Fibroblast of gingiva (primary cell): Measurements from ENCODE around the gene XDH.

ENCODE experiments used
- DNase-seq: peaks from one replicate; pipeline ENCODE4 v3.0.0-alpha.2; 2011; ENCODE audit warnings: low read depth

The XDH gene

DNA sequence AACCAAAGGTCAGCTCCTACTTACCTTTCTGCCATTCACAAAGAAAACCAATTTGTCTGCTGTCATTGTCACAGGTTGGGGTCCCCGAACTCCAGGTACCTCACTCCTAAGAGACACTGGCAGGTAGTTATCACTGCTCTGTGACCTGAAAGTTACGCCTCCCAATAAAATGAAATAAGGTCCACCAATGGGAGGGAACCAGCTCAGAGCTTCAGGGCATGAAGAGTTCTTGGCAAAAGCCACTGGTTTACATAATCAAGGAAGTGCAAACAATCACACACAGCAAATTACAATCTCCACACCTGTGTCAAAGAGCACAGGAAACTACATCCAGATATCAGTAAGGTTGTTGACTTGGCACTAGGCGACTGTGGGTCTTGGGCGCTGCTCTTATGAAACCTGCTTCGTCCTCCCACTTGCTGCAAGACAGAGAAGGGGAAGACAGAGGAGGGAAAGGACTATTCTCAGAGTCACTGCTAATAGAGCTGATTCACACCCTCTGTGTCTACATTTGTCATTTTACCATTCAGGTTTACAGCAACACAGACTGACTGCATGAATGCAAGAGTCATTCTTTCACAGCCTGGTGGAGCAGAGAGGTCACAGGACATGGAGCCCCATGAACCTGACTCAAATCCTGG lies at the start of gene XDH:
TSS of gene XDH (minus strand) at position 142 of the 641 bp plus-strand sequence. CDS start at position 66, 76 bp downstream.
- DNase-seq = no peak

DNA sequence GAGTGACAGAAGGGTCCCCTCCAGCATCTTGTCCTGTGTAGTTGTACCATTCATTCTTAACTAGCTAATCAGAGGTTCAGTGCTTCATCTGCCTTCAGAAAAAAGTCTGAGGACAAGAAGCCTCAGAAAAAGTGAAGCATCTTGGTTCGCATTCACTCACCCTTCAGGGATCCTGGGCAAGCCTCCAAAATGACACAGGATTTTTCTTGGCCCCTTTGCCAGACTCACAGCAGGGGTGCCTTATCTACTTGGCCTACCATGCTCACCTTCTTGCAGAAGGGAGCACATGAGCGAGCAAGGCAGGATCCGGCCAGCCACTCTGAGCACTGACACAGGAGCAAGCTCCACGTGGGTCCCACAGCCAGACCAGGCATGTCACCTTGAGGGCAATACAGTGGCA lies 43.1 kb upstream of the XDH start:
- DNase-seq = no peak

DNA sequence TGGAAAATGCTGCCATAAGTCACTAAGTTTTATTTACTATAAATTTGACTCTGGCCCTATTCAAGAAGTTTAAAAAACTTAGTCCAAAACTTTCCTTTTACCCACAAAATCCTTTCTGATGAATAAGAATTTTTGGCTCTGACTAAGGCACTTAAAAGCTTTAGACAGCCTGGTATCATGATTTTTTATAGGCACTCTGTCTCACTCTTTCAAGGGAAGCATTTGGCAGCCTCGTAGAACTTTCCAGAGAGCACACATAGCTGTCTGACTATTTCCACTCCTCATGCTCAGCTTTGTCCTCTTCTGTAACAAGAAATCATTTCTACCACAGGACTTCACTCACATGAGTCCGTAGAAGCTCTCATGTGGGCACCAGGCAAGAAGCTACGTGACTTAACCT lies 32.3 kb upstream of the XDH start:
- DNase-seq = peak; percentile 50

DNA sequence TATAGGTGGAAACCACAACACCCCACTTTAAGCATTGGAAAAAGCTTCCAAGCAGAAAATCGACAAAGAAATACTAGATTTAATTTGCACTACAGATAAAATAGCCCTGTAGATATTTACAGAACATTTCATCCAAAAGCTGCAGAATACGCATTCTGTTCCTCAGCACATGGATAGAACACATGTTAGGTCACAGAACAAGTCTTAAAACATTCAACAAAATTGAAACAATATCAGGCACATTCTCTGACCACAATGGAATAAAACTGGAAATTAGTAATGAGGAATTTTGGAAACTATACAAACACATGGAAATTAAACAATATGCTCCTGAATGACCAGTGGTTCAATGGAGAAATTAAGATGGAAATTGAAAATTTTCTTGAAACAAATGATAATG lies 27.8 kb upstream of the XDH start:
- DNase-seq = no peak

DNA sequence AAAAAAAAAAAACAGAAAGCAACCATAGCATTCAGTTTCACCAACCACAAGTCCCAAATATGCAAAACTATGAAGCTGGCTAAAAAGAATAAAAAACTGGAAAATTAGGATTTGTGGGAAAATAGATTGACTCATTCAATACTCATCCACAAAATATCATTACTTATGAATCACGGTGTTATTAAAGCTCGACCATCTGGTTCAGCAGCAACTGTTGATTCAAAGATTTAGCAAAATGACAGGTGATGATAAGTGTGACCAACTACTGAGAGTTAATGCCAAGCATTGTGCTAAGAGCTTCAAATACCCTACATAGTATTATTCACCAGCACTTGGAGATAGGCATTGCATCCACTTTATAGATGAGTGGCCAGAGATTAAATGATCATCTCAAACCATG lies 26.2 kb upstream of the XDH start:
- DNase-seq = peak; percentile 40

DNA sequence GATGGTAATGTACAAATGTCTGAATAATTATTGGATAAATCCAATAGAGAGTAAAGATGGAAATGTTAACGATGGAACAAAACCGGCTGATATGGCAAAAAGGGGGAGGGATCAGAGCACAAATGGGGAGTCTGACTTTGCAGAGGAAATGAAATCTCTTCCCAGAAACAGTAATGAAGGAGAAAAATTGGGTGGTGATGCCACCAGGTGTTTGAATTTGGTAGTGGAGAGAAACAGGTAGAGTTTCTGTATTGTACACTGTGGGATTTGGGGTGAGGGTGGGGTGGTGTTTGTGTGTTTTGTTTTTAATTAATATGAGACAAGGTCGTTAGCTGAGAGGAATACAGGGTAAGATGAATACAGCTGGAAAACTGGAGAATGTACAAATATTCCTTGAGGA lies 20.4 kb upstream of the XDH start:
- DNase-seq = no peak

DNA sequence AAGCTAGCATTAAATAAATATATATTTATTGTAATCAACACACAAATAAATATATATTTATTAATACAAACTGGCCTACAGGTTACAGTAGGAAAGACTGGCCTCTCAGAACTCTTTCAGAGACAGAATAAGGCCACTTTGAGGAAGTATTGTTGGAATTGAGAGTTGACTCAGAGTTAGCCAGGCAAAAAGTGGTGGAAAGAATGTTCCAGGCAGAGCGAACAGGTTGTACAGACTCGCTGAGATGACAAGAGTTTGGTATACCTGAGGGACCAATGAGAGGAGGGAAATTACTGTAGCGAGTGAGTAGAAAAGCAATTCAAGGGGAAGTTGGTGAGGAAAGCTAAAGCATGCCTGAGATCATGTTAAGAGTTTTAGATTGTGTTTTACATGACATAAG lies 19.0 kb upstream of the XDH start:
- no peak for DNase-seq

DNA sequence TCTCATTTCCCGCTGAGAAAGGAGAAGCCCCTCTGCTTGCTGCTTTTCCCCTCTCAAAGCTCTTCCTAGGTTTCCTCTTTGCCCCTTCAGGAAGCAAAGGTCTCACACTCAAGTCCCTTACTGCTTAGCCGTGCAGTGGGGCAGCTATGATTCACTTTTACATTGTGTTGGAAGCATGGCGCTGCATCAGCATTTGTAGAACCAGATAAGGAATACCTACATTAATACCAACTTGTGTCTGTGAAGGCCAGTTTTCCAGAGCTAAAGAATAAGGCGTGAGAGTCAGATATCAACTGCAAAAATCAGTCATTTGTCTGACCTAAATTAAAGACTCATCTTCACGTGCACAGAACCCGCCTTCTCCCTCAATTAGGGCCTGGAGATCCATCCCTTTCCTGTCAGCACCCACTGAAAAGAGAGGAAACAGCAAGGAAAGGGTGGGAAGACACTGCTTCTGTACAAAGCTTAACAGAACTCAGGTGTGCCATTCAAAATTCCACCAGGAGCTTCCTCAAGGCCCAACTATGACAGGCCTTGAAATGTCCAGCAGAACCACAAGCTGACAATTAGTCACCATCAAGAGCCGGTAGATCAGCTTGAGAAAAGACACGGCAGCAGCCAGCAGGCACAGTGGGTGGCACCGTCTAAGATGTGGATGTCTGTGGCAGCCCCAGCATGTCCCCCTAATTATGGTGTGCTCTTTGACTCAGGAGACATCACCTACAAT lies 16.1 kb upstream of the XDH start:
- no peak for DNase-seq

DNA sequence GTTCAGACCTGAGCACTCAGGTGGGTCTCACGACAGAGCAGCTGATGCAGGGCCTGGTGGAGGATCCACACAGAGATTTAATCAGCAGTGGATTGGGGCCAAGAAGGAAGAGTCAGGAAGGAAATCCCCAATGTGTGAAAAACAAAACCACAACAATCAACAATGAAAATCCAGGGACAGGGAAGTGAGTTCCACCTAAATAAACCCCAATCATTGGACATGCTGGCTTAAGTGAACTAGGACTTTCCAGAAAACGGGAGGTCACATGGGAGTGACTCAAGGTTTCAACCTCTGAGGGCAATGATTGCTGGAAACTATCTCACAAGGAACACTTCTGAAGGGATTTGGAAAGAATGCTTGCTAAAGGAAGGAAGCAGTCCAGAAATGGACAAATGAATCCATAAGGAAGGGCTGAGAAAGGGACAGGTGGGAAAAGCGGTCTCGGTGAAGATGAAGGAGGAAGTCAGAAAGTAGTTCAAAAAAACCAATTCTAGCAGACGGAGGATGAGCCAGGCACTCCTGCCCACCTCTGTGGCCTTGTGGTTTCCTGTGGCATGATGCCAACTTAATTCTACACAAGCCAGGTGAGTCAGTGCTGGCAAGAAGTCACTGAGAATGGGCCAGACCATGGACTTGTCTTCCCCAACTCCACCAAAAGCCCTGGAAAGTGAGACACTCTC lies 15.4 kb upstream of the XDH start:
- DNase-seq = peak; percentile 7

DNA sequence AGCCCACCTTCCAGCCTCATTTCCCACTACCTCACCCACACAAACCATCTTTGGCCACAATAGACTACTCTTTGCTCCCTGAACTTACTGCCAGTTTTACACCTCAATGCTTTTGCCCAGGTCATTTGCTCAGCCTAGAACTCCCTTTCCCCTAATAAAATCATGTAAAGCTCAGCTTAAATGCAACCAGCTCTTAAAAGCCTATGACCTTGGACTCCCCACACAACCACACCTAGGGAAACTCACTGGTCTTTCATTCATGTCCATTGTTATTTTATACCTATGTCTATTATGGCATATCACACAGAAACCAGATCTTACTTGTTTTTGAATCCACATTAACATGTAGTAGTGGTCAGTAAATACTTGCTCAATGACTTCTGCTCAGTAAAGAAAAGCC lies 14.5 kb upstream of the XDH start:
- DNase-seq = no peak

DNA sequence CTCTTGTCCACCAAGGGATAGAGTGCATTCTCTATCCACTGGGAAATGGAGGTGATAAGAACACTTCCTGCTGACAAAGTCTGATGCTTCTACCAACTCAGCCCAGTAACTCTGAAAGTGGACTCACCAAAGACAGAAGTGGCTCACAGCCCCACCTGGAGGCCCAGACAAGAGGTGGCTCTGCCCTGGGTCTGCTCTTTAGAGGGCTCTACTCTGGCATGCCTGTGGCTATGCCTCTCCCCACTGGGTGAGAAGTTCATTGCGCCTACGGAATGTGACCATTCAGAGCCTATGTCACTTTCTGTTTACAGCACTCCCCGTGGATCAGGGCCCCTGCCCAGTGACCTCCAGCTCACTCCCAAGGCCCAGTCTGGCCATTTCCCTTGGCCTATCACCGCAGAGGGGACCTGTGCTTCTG lies 13.5 kb upstream of the XDH start:
- no peak for DNase-seq

DNA sequence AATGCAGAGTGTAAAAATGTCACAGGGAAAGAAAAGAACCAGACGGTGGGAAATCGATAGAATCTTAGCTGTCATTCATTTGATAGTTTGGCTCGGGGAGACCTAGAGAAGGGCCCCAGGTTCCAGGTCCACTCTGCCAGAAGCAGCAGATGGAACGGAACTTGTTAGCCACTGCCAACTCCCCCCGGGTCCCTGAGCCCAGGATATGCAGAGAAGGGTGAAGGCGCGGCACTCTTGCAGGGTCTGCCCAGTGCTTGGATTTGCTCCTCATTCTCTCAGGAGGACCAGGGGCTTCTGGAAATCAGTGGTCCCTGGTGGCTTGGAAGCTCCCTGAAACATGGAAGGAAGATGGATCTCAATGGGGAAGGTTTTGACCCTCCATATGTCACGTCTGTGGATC lies 11.6 kb upstream of the XDH start:
- DNase-seq = no peak

DNA sequence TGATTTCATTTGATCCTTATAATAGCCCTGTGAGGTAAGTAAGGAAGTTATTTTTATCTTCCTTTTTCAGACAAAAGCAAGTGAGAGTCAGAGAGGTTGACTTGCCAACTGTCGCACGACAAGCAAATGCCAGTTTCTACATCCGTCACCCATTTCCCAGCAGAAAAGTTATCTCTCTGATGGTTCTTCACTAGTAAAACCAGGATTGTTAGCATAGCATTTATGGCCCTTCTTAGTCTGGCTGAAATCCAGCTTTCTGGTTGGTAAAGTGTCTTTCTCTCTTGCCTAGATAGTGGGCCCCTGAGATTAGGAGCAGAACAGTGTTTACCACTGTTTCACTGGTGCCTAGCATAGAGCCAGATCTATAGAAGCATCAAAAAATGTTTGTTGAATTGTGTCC lies 7.1 kb upstream of the XDH start:
- no peak for DNase-seq

DNA sequence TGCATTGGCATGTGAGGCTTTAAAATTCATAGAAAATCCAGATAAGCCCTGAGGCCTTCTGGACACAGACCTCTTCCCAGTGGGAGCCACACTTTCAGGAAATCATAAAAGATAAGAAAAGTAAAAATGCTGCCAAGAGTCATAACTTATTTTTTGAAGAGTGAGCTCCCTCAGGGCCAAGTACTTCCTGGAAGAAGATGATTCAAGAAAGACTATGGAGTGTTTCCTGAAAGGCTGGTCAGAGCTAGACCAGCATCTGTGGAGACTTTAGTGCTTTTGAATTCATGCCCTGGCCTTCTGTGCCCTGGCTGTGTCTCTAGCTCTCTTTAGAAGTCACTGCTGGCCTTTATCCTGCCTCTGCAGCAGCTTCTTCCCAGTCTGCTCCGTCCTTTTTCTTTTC lies 6.4 kb upstream of the XDH start:
- no peak for DNase-seq

DNA sequence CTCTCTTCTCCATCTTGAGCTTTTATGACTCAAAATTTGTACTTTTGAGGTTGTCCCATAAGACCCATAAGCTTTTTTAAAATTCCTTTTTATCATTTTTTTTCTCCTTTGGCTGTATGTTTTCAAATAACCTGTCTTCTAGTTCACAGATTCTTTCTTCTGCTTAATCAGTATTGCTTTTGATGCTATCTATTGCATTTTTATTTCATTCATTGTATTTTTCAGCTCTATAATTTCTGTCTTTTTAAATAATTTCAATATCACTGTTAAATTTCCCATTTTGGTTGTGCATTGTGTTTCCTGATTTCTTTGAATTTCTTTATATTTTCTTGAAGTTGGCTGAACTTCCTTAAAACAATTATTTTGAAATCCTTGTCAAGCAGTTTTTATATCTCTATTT lies 4.8 kb upstream of the XDH start:
- no peak for DNase-seq

DNA sequence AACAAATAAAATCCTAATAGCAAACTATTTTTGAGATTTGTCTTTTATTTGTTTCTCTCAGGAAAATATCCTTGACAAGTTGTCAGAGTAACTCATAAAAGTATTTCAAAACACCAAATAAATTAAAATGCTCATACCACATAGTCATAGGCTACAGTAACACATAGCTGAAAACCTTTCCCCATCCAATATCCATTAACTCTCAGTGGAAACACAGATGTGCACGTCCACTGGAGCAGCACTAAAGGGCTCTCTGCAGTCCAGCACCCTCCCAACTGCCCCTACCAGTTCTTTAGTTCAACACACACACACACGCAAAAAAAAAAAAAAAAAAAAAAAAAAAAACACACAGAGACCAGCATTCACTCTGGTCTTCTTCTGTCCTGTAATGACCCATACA lies 879 bp upstream of the XDH start:
- peak; percentile 49 for DNase-seq

DNA sequence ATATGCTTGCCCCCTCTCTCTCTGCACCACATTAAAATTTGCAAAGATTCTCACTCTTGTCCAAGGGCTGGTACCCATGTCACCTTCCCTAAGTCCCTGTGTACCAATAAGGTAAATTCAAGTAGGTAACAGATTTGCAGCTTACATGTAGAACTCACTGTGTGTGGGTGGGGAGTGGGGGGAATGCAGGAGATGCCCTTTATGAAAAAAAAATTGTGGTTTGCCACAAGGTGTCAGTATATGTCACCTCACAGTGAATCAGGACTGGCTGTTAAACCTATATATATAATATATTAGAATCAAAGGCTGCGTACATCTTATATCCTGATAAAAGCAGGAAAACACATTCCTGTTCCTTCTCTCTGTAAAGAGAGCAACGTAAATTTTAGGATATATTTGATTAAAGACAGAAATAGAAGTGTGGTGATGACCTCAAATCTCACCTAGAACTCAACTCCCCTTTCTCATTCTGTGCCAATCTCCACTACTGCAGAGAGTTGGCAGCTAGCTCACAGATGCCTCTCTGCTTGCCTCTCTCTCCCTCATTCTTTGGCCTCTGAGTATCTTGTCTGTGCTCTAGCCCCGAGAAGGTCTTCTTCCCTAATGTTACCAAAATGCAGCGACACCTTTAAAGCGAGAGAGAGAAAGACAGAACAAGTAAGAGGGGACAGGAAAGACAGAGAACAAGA lies 536 bp downstream of the XDH start:
- no peak for DNase-seq

DNA sequence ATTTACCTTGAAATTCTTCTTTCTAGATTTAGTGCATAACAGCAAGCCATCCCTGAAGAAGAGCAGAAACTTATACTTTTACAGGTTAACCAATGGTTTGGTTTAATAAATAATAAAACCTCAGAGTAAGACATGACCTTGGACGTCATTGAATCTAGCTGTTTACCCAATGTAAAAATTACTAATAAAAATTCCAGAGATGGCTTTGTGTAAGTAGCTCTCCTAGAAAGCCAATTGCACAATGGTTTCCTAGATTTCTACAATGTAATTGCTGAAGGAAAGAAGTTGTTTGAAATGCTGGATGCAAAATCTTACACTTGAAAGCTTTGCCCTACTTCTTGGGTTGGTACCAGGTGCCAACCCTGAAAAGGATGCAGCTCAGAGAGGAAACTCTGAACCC lies 1.5 kb downstream of the XDH start:
- DNase-seq = peak; percentile 72

DNA sequence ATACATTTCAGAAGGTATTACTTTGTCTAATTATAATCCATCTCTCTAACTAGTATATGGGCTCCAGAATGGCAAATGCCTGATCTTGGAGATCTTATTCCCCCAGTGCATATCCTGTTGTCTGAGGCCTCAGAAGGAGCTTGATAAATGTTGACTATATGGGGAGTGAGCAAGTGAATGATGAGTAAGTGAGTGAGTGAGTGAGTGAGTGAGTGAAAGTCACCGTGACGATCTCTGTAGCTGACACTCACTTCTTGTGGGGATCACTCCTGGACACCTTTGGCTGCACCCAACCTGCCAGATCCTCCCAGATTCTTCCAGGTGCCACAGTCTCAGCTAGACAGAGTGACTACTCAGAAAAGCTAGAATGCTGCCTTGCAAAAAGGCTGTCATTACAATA lies 2.8 kb downstream of the XDH start:
- DNase-seq = no peak

DNA sequence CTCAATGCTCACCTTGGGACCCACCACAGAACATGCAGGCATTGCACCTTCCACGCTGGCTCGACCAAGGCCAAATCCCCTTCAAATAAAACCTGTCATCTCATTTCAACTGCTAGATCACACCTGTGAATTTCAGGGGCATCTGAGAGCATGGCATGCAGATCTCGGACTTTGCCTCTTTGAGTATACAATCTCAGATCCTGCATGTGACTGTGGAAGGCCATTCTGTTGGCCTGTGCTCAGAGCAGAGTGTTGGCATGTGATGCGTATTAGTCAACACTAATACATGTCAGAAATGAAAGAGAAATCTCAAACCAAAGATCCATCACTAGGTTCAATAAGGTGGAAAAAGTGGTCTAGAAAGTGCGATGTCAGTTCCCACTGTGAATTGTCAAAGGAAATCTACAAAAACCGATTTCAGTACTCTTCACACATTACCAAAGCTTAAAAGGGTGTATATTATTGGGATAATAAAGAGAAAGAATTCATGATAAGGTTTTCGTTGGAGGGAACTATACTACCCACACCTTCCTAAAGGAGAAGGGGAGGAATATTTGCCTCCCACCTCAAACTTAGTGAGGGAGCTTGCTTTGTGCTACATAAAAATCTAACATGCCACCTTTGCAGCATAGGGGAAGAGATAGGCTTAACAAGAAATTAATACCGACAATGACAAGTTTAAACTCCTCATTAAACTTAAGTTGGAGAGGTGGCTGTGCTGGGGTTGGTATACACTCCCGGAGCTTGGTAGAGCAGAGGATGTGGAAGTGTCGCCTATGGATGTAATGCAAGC lies 7.8 kb downstream of the XDH start:
- DNase-seq = no peak

DNA sequence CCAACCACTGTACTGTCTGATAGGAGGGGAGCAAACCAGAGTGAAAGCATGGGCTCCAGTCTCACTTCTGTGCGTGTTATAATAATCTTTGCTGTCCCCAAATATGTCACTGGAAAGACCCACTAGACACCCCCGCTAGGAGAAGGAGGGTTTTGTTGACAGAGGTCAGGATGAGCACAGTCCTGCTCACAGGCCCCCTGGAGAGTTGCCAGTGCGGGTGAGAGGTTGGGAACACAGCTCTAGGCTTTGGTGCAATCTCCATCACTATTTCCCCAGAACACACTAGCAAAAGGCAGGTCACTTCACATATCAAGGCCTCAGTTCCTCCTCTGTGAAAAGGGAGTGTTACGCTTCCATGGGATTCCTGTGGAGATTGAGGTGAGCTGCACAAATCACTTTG lies 9.7 kb downstream of the XDH start:
- DNase-seq = no peak

DNA sequence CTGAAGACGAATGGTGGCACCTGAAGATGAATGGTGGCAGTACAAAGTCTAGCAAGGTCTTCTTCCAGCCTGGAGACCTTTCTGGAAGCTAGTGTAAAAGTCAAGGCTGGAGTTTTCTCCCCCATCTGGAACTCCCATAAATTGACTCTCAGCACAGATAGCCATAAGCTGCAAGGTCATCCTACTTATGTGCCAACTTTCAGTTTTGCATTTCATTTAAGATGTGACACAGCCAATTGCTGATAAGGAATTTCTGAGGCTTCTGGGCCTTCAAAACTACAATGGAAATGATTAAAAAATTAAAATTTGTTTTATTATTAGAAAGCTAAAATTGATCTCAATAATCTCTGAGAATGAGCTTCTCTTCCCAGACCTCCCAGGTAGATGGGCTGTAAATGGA lies 10.2 kb downstream of the XDH start:
- DNase-seq = no peak
